ENCODE data around the gene PARVG.

PARVG gene

GRCh38 chr22:44197271-44197670, 16.5 kb downstream of the PARVG start:
- no peak for DNase-seq

- no peak for DNase-seq
Measured at GRCh38 chr22:44199164-44199563, 18.4 kb downstream of the PARVG start.

GRCh38 chr22:44199866-44200265, 19.1 kb downstream of the PARVG start:
- DNase-seq: no peak

GRCh38 chr22:44200451-44200850, 19.7 kb downstream of the PARVG start:
- no peak for DNase-seq

GRCh38 chr22:44200855-44201550, 20.3 kb downstream of the PARVG start:
- no peak for DNase-seq

- no peak for DNase-seq
Measured at GRCh38 chr22:44201665-44202064, 20.9 kb downstream of the PARVG start.

- no peak for DNase-seq
Measured at GRCh38 chr22:44202261-44202789, 21.6 kb downstream of the PARVG start.

- no peak for DNase-seq
Measured at GRCh38 chr22:44203203-44203602, 22.5 kb downstream of the PARVG start.

- no peak for DNase-seq
Measured at GRCh38 chr22:44204739-44205515, 24.2 kb downstream of the PARVG start.

GRCh38 chr22:44205516-44206329, 25.0 kb downstream of the PARVG start:
- DNase-seq: no peak

- DNase-seq: no peak
Measured at GRCh38 chr22:44206330-44206645, 25.6 kb downstream of the PARVG start.

GRCh38 chr22:44206696-44207095, 26.0 kb downstream of the PARVG start:
- DNase-seq: no peak

- DNase-seq: no peak
Measured at GRCh38 chr22:44207173-44207980, 26.7 kb downstream of the PARVG start.

GRCh38 chr22:44207981-44208317, 27.2 kb downstream of the PARVG start:
- DNase-seq: no peak

- no peak for DNase-seq
Measured at GRCh38 chr22:44209343-44209742, 28.6 kb downstream of the PARVG start.

- no peak for DNase-seq
Measured at GRCh38 chr22:44210722-44211121, 30.0 kb downstream of the PARVG start.

- DNase-seq: no peak
Measured at GRCh38 chr22:44211256-44211945, 30.7 kb downstream of the PARVG start.

- DNase-seq: no peak
Measured at GRCh38 chr22:44211946-44212930, 31.5 kb downstream of the PARVG start.

- no peak for DNase-seq
Measured at GRCh38 chr22:44212936-44213335, 32.2 kb downstream of the PARVG start.

- no peak for DNase-seq
Measured at GRCh38 chr22:44213489-44214043, 32.8 kb downstream of the PARVG start.

Data from CD4-positive, alpha-beta T cell treated with Interleukin-17A for 4 hours (primary cell).